Thyroid gland (tissue), 4 donors: Measurements from ENCODE around the gene EPS15. TPM values are rescaled to one million over a fixed set of nuclear protein-coding genes. Genes with fewer than 3 reads are reported as not detected.
A peak's percentile ranks its signal among the peaks of the same experiment; 100 is the strongest.

ENCODE experiments used
- DNase-seq, 2 donors: peaks; one replicate each; pipeline ENCODE4 v3.0.0-alpha.2; 2019
- H3K27ac ChIP-seq, 3 donors: fragments of 200-600 bp; sonication (generic); 1 replicate in 2 of 3; 2 replicates in 1 of 3; pipeline ENCODE4 v1.5.1; 2016 to 2019; ENCODE audit warnings: mild to moderate bottlenecking in 1 of 3, moderate library complexity in 1 of 3
- H3K27me3 ChIP-seq: fragments of 200-600 bp; sonication (generic); one replicate; pipeline ENCODE4 v1.5.1; 2019
- H3K36me3 ChIP-seq, 2 donors: fragments of 200-600 bp; sonication (generic); one replicate each; pipeline ENCODE4 v1.5.1; 2016 to 2019
- H3K4me1 ChIP-seq, 2 donors: fragments of 200-600 bp; sonication (generic); one replicate each; pipeline ENCODE4 v1.5.1; 2017 to 2019
- H3K4me3 ChIP-seq, 3 donors: fragments of 200-600 bp; sonication (generic); replicated peaks in 1 of 3; 1 replicate in 2 of 3; 2 replicates in 1 of 3; pipeline ENCODE4 v1.5.1; 2016; ENCODE audit warnings: mild to moderate bottlenecking in 1 of 3
- H3K9me3 ChIP-seq: fragments of 200-600 bp; sonication (generic); one replicate; pipeline ENCODE4 v1.5.1; 2017
- CTCF ChIP-seq, 6 experiments: fragments of 200-600 bp in 3 of 6; fragments of 450-650 bp in 3 of 6; sonication (generic) in 3 of 6; IDR thresholded peaks; one replicate each; pipeline ENCODE4 v1.5.1; 2016 to 2019; ENCODE audit warnings: antibody characterized with exemption in 6 of 6, mild to moderate bottlenecking in 2 of 6, inconsistent platforms in 1 of 6, moderate library complexity in 1 of 6
- POLR2A ChIP-seq, 2 donors: fragments of 450-650 bp; IDR thresholded peaks; one replicate each; pipeline ENCODE4 v1.6.1; 2017; ENCODE audit warnings: antibody characterized with exemption in 2 of 2, mild to moderate bottlenecking in 2 of 2, moderate library complexity in 1 of 2
- WGBS, 2 donors: methylation state at CpG; one replicate each; pipeline ENCODE4 v1.1.5; 2017; 5-methylcytosine and 5-hydroxymethylcytosine counted together
- intact Hi-C: fragments of 100-400 bp; cut with DNase I; formaldehyde crosslinking; loops from one replicate; pipeline ENCODE4 v1.15.1; 2023
- total RNA-seq, 4 donors: library from RNA; depleted of rRNA; stranded (reverse); fragments of >200 nt; gene quantifications; one replicate each; pipeline ENCODE4 v1.2.3, GENCODE V29; 2016

The EPS15 gene
- total RNA-seq, 4 donors from 2014 or later, result 88.0 to 128 (median 102) TPM

- Histone ChIP-seq H3K27me3 (no peaks in the 10 kb centered on the region), H3K36me3 (no peaks in the 10 kb centered on the region), H3K4me1 (peaks cover 0 to 14% of the 10 kb centered on the region in 2 donors), H3K27ac (no peak overlapping the region), H3K4me3 (no peak overlapping the region), H3K9me3 (no peaks in the 10 kb centered on the region)
- intact Hi-C loops, result no loop called here
- no peak for TF ChIP-seq CTCF (IDR thresholded peaks at IDR 0.05)
- TF ChIP-seq POLR2A (IDR thresholded peaks at IDR 0.05), result no peak
- 75 to 78% methylated on average over 15 of the region's 15 CpGs for WGBS, 2 donors
- no peak for DNase-seq
Observed at GRCh38 chr1:51310871-51311613, 208.0 kb downstream of the EPS15 start.

GRCh38 chr1:51309291-51309690, 209.8 kb downstream of the EPS15 start:
- Histone ChIP-seq H3K27ac (no peak overlapping the region), H3K27me3 (no peaks in the 10 kb centered on the region), H3K4me3 (no peak overlapping the region), H3K36me3 (no peaks in the 10 kb centered on the region), H3K9me3 (no peaks in the 10 kb centered on the region), H3K4me1 (peaks cover 0 to 5% of the 10 kb centered on the region in 2 donors)
- 85 to 88% methylated on average over 8 of the region's 8 CpGs for WGBS, 2 donors
- intact Hi-C loops, result no loop called here
- no peak for TF ChIP-seq CTCF (IDR thresholded peaks at IDR 0.05)
- no peak for TF ChIP-seq POLR2A (IDR thresholded peaks at IDR 0.05)
- DNase-seq, result no peak

DNA sequence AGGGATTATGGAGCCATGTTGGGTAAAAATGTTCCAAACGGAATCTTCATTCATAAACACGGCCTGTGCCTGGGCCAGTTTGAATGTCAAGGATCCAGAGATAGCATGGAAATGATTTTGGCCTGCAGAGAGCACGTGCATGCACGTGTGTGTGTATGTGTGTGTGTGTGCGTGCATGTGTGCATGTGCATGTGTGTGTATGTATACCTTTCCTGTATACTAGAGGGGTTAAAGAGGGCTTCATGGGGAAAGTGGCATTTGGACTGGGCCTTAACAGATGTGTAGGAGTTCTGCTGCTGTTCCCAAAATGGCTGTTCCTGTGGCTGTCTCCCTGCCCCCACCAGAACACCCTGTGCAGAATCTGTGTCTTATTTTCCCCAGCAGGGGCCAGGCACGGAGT, 210.4 kb downstream of the EPS15 start:
- H3K9me3 ChIP-seq, result no peaks in the 10 kb centered on the region
- 90 to 92% methylated on average over 6 of the region's 6 CpGs for WGBS, 2 donors
- TF ChIP-seq POLR2A (IDR thresholded peaks at IDR 0.05) (no peak), CTCF (IDR thresholded peaks at IDR 0.05) (no peak)
- no peak for DNase-seq
- no peak overlapping the region for H3K27ac ChIP-seq
- intact Hi-C loops, result no loop called here
- H3K36me3 ChIP-seq, result no peaks in the 10 kb centered on the region
- no peaks in the 10 kb centered on the region for H3K27me3 ChIP-seq
- no peaks in the 10 kb centered on the region for H3K4me1 ChIP-seq
- no peak overlapping the region for H3K4me3 ChIP-seq

GRCh38 chr1:51306950-51307349, 212.1 kb downstream of the EPS15 start:
- Histone ChIP-seq H3K27me3 (no peaks in the 10 kb centered on the region), H3K9me3 (no peaks in the 10 kb centered on the region), H3K36me3 (no peaks in the 10 kb centered on the region), H3K27ac (no peak overlapping the region), H3K4me1 (no peaks in the 10 kb centered on the region), H3K4me3 (no peak overlapping the region)
- TF ChIP-seq POLR2A (IDR thresholded peaks at IDR 0.05), result no peak
- no peak for TF ChIP-seq CTCF (IDR thresholded peaks at IDR 0.05)
- peak in 1 of 2 donors; percentile 55 for DNase-seq
- WGBS, 2 donors, result 73 to 74% methylated on average over 5 of the region's 5 CpGs
- intact Hi-C loops, result no loop called here

DNA sequence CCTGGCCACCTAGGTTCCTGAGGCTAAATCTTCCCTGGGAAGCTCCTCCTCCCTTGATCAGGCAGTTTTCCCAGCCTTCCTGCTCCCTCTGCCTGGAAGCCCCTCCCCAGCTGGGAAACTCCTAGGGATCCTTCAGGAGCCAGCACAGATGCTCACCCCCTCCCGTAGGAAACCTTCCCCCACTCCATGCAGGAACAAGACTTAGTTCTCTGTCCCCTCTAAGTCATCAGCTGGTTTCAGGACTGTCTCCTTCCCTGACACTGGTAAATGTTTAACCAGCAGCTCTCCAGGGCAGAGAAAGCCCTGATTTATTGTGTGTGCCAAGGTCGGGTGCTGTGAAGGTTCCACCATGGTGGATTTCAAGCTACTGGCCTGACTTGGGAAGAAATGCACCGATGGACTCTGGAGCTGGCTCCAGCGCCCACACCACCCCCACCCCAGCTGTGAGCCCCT, 213.7 kb downstream of the EPS15 start:
- DNase-seq, result no peak
- no peaks in the 10 kb centered on the region for H3K4me1 ChIP-seq

More for the DNA sequence above, 213.7 kb downstream of the EPS15 start:
- intact Hi-C loops, result no loop called here
- TF ChIP-seq POLR2A (IDR thresholded peaks at IDR 0.05) (no peak), CTCF (IDR thresholded peaks at IDR 0.05) (no peak)
- 49 to 77% methylated on average over 2 to 3 of the region's 4 CpGs for WGBS, 2 donors
- Histone ChIP-seq H3K4me3 (no peak overlapping the region), H3K36me3 (no peaks in the 10 kb centered on the region), H3K27me3 (no peaks in the 10 kb centered on the region), H3K9me3 (no peaks in the 10 kb centered on the region), H3K27ac (no peak overlapping the region)
